ENCODE measurements around the gene D2HGDH.
"Not testable (repeated sequence)": the region's sequence is repeated elsewhere in the genome, so short reads cannot be mapped to it uniquely, and the experiment has no call there.

The D2HGDH gene

GRCh38 chr2:241746084-241746483 lies 11.7 kb downstream of the D2HGDH start:
- Mint-ChIP-seq H3K4me3 (no peak overlapping the region), H3K27ac (peak overlapping the region in 1 of 2 donors; percentile 16), H3K27me3 (no peaks in the 10 kb centered on the region), H3K9me3 (no peaks in the 10 kb centered on the region), H3K4me1 (ENCODE audit: low read depth in 2 of 2) (peaks cover 11 to 14% of the 10 kb centered on the region in 2 donors), H3K36me3 (ENCODE audit: insufficient read depth) (peaks cover 8% of the 10 kb centered on the region)
- DNase-seq, result no peak
- no peak for ATAC-seq (replicated peaks)

- Mint-ChIP-seq H3K36me3 (ENCODE audit: insufficient read depth) (peaks cover 14% of the 10 kb centered on the region), H3K9me3 (no peaks in the 10 kb centered on the region), H3K4me1 (ENCODE audit: low read depth in 2 of 2) (peaks cover 0 to 3% of the 10 kb centered on the region in 2 donors), H3K27ac (peak overlapping the region; percentile 49 to 73), H3K4me3 (no peak overlapping the region), H3K27me3 (no peaks in the 10 kb centered on the region)
- no peak for ATAC-seq (replicated peaks)
- DNase-seq, result no peak
These were observed 14.2 kb downstream of the D2HGDH start for GRCh38 chr2:241748468-241749256.

GRCh38 chr2:241750076-241750840 lies 15.8 kb downstream of the D2HGDH start:
- no peak overlapping the region for H3K4me3 Mint-ChIP-seq
- DNase-seq, result no peak
- H3K9me3 Mint-ChIP-seq, result no peaks in the 10 kb centered on the region
- H3K36me3 Mint-ChIP-seq (ENCODE audit: insufficient read depth), result peaks cover 18% of the 10 kb centered on the region
- peak overlapping the region in 1 of 2 donors; percentile 42 for H3K27ac Mint-ChIP-seq
- H3K4me1 Mint-ChIP-seq (ENCODE audit: low read depth in 2 of 2), result peaks cover 0 to 3% of the 10 kb centered on the region in 2 donors
- ATAC-seq (replicated peaks), result no peak
- no peaks in the 10 kb centered on the region for H3K27me3 Mint-ChIP-seq

- DNase-seq (no peak), ATAC-seq (replicated peaks) (no peak)
- H3K9me3 Mint-ChIP-seq, result no peaks in the 10 kb centered on the region
- no peaks in the 10 kb centered on the region for H3K27me3 Mint-ChIP-seq
- no peak overlapping the region for H3K4me3 Mint-ChIP-seq
- H3K36me3 Mint-ChIP-seq (ENCODE audit: insufficient read depth), result peaks cover 25% of the 10 kb centered on the region
- peaks cover 0 to 3% of the 10 kb centered on the region in 2 donors for H3K4me1 Mint-ChIP-seq (ENCODE audit: low read depth in 2 of 2)
- H3K27ac Mint-ChIP-seq, result no peak overlapping the region
These were observed 16.7 kb downstream of the D2HGDH start for GRCh38 chr2:241751152-241751551.

GRCh38 chr2:241751776-241752175 lies 17.3 kb downstream of the D2HGDH start:
- no peaks in the 10 kb centered on the region for H3K9me3 Mint-ChIP-seq
- ATAC-seq (replicated peaks) (no peak), DNase-seq (no peak)
- H3K27me3 Mint-ChIP-seq, result no peaks in the 10 kb centered on the region
- H3K27ac Mint-ChIP-seq, result no peak overlapping the region
- H3K4me3 Mint-ChIP-seq, result no peak overlapping the region
- H3K36me3 Mint-ChIP-seq (ENCODE audit: insufficient read depth), result peaks cover 29% of the 10 kb centered on the region
- peaks cover 0 to 3% of the 10 kb centered on the region in 2 donors for H3K4me1 Mint-ChIP-seq (ENCODE audit: low read depth in 2 of 2)

- H3K9me3 Mint-ChIP-seq, result no peaks in the 10 kb centered on the region
- no peak overlapping the region for H3K4me3 Mint-ChIP-seq
- H3K27ac Mint-ChIP-seq, result no peak overlapping the region
- ATAC-seq (replicated peaks), result no peak
- peaks cover 0 to 3% of the 10 kb centered on the region in 2 donors for H3K4me1 Mint-ChIP-seq (ENCODE audit: low read depth in 2 of 2)
- DNase-seq, result no peak
- no peaks in the 10 kb centered on the region for H3K27me3 Mint-ChIP-seq
- H3K36me3 Mint-ChIP-seq (ENCODE audit: insufficient read depth), result peaks cover 32% of the 10 kb centered on the region
These were observed 17.8 kb downstream of the D2HGDH start for GRCh38 chr2:241752253-241752652.

- Mint-ChIP-seq H3K27ac (no peak overlapping the region), H3K36me3 (ENCODE audit: insufficient read depth) (peaks cover 32% of the 10 kb centered on the region), H3K4me1 (ENCODE audit: low read depth in 2 of 2) (peaks cover 0 to 3% of the 10 kb centered on the region in 2 donors), H3K9me3 (no peaks in the 10 kb centered on the region), H3K27me3 (no peaks in the 10 kb centered on the region), H3K4me3 (no peak overlapping the region)
- no peak for DNase-seq
- ATAC-seq (replicated peaks), result no peak
These were observed 18.4 kb downstream of the D2HGDH start for GRCh38 chr2:241752689-241753276.

- ATAC-seq (replicated peaks), result no peak
- Mint-ChIP-seq H3K9me3 (no peaks in the 10 kb centered on the region), H3K4me1 (ENCODE audit: low read depth in 2 of 2) (peaks cover 0 to 3% of the 10 kb centered on the region in 2 donors), H3K4me3 (no peak overlapping the region), H3K27me3 (no peaks in the 10 kb centered on the region), H3K36me3 (ENCODE audit: insufficient read depth) (peaks cover 28% of the 10 kb centered on the region), H3K27ac (no peak overlapping the region)
- DNase-seq, result no peak
These were observed 19.1 kb downstream of the D2HGDH start for GRCh38 chr2:241753493-241753892.

- Mint-ChIP-seq H3K27me3 (no peaks in the 10 kb centered on the region), H3K4me1 (ENCODE audit: low read depth in 2 of 2) (peaks cover 0 to 3% of the 10 kb centered on the region in 2 donors), H3K9me3 (no peaks in the 10 kb centered on the region), H3K27ac (no peak overlapping the region), H3K36me3 (ENCODE audit: insufficient read depth) (peaks cover 31% of the 10 kb centered on the region), H3K4me3 (no peak overlapping the region)
- DNase-seq (no peak), ATAC-seq (replicated peaks) (no peak)
These were observed 19.6 kb downstream of the D2HGDH start for GRCh38 chr2:241754042-241754441.

- DNase-seq, result no peak
- no peak for ATAC-seq (replicated peaks)
- Mint-ChIP-seq H3K27me3 (no peaks in the 10 kb centered on the region), H3K4me1 (ENCODE audit: low read depth in 2 of 2) (peaks cover 0 to 6% of the 10 kb centered on the region in 2 donors), H3K4me3 (no peak overlapping the region), H3K9me3 (no peaks in the 10 kb centered on the region), H3K27ac (no peak overlapping the region), H3K36me3 (ENCODE audit: insufficient read depth) (peaks cover 35% of the 10 kb centered on the region)
These were observed 20.7 kb downstream of the D2HGDH start for GRCh38 chr2:241755166-241755565.

GRCh38 chr2:241755777-241756176 lies 21.3 kb downstream of the D2HGDH start:
- Mint-ChIP-seq H3K36me3 (ENCODE audit: insufficient read depth) (peaks cover 39% of the 10 kb centered on the region), H3K4me1 (ENCODE audit: low read depth in 2 of 2) (peaks cover 2 to 7% of the 10 kb centered on the region in 2 donors), H3K9me3 (peaks cover 0 to under 1% of the 10 kb centered on the region in 2 donors), H3K27me3 (no peaks in the 10 kb centered on the region), H3K27ac (no peak overlapping the region), H3K4me3 (no peak overlapping the region)
- ATAC-seq (replicated peaks) (no peak), DNase-seq (no peak)

GRCh38 chr2:241759067-241759807 lies 24.8 kb downstream of the D2HGDH start:
- H3K4me3 Mint-ChIP-seq, result peak overlapping the region in 1 of 2 donors; percentile 22
- peak overlapping the region in 1 of 2 donors; percentile 30 for H3K27ac Mint-ChIP-seq
- no peak for ATAC-seq (replicated peaks)
- no peaks in the 10 kb centered on the region for H3K27me3 Mint-ChIP-seq
- no peak for DNase-seq
- H3K9me3 Mint-ChIP-seq, result peaks cover 0 to 2% of the 10 kb centered on the region in 2 donors
- H3K36me3 Mint-ChIP-seq (ENCODE audit: insufficient read depth), result peaks cover 63% of the 10 kb centered on the region
- peaks cover 26 to 30% of the 10 kb centered on the region in 2 donors for H3K4me1 Mint-ChIP-seq (ENCODE audit: low read depth in 2 of 2)

- DNase-seq; H3K27me3 Mint-ChIP-seq; H3K9me3 Mint-ChIP-seq; ATAC-seq (replicated peaks); H3K4me3 Mint-ChIP-seq: not testable (repeated sequence)
- H3K27ac Mint-ChIP-seq, result peak overlapping the region in 1 of 2 donors; percentile 30
- peaks cover 61% of the 10 kb centered on the region for H3K36me3 Mint-ChIP-seq (ENCODE audit: insufficient read depth)
- H3K4me1 Mint-ChIP-seq (ENCODE audit: low read depth in 2 of 2), result peaks cover 29 to 34% of the 10 kb centered on the region in 2 donors
These were observed 25.5 kb downstream of the D2HGDH start for GRCh38 chr2:241759893-241760292.
